Hepatocyte (in vitro differentiated cells): ENCODE measurements around the gene RXRA. TPM values are rescaled to one million over a fixed set of nuclear protein-coding genes. Genes with fewer than 3 reads are reported as not detected.
A peak's percentile ranks its signal among the peaks of the same experiment; 100 is the strongest.

Experiments used
- DNase-seq: peaks from one replicate; pipeline ENCODE4 v3.0.0-alpha.2; 2016; ENCODE audit warnings: low spot score
- H2AFZ ChIP-seq: fragments of 200-600 bp; sonication (generic); 2 replicates; pipeline ENCODE4 v1.6.0; 2016; ENCODE audit warnings: antibody characterized with exemption, mild to moderate bottlenecking
- H3K27ac ChIP-seq: fragments of 200-600 bp; sonication (generic); 2 replicates; pipeline ENCODE4 v1.5.1; 2016; ENCODE audit warnings: mild to moderate bottlenecking
- H3K27me3 ChIP-seq: fragments of 200-600 bp; sonication (generic); 2 replicates; pipeline ENCODE4 v1.6.1; 2016
- H3K36me3 ChIP-seq: fragments of 200-600 bp; sonication (generic); replicated peaks from 2 replicates; pipeline ENCODE4 v1.5.1; 2016; ENCODE audit warnings: low read depth; ENCODE audit not compliant: insufficient read depth
- H3K4me1 ChIP-seq: fragments of 200-600 bp; sonication (generic); 2 replicates; pipeline ENCODE4 v1.5.1; 2016; ENCODE audit warnings: mild to moderate bottlenecking, moderate library complexity; ENCODE audit not compliant: insufficient read depth
- H3K4me2 ChIP-seq: fragments of 200-600 bp; sonication (generic); 2 replicates; pipeline ENCODE4 v1.6.0; 2016
- H3K4me3 ChIP-seq: fragments of 200-600 bp; sonication (generic); 2 replicates; pipeline ENCODE4 v1.5.1; 2016; ENCODE audit warnings: mild to moderate bottlenecking
- H3K79me2 ChIP-seq: fragments of 200-600 bp; sonication (generic); 2 replicates; pipeline ENCODE4 v1.6.0; 2017; ENCODE audit warnings: mild to moderate bottlenecking
- H3K9me2 ChIP-seq: fragments of 200-600 bp; sonication (generic); replicated peaks from 2 replicates; pipeline ENCODE4 v1.6.0; 2017; ENCODE audit warnings: mild to moderate bottlenecking; ENCODE audit not compliant: insufficient read depth
- H3K9me3 ChIP-seq: fragments of 200-600 bp; sonication (generic); 2 replicates; pipeline ENCODE4 v1.5.1; 2016; ENCODE audit warnings: low read depth, mild to moderate bottlenecking
- H4K20me1 ChIP-seq: fragments of 200-600 bp; sonication (generic); 2 replicates; pipeline ENCODE4 v1.6.0; 2016; ENCODE audit warnings: mild to moderate bottlenecking; ENCODE audit not compliant: insufficient read depth, poor library complexity, severe bottlenecking
- EZH2 ChIP-seq: fragments of 200-600 bp; sonication (generic); IDR thresholded peaks from 2 replicates; pipeline ENCODE4 v1.6.1; 2016; ENCODE audit warnings: antibody characterized with exemption, mild to moderate bottlenecking, borderline replicate concordance
- EZH2phosphoT487 ChIP-seq: fragments of 200-600 bp; sonication (generic); IDR thresholded peaks from one replicate; pipeline ENCODE4 v1.6.1; 2018; ENCODE audit warnings: antibody characterized with exemption, mild to moderate bottlenecking, low read depth, moderate library complexity; ENCODE audit not compliant: unreplicated experiment, severe bottlenecking
- WGBS: methylation state at CpG from one replicate; pipeline ENCODE4 v1.1.6; 2016; ENCODE audit warnings: low lambda C conversion rate; ENCODE audit errors: missing lambda C conversion rate; 5-methylcytosine and 5-hydroxymethylcytosine counted together
- polyA plus RNA-seq: library from polyadenylated mRNA; unstranded; fragments of >200 nt; fragmentation: Nextera tagmentation; extraction: Ambion mirVana; gene quantifications from 2 replicates; pipeline ENCODE4 v1.2.1, GENCODE V29; 2016
- total RNA-seq: library from RNA; depleted of rRNA; stranded (reverse); fragments of >200 nt; gene quantifications from 2 replicates; pipeline ENCODE4 v1.2.3, GENCODE V29; 2014
- TF ChIP-seq, protein P1 (sequence below): fragments of 200-600 bp; sonication (generic); IDR thresholded peaks from 2 replicates; pipeline ENCODE4 v1.5.1; 2016; ENCODE audit warnings: antibody characterized with exemption, mild to moderate bottlenecking; ENCODE audit not compliant: poor library complexity

The RXRA gene
- total and polyA plus RNA-seq, 2 experiments from 2014 or later = 35.9 to 41.6 TPM

- Histone ChIP-seq H3K4me1 (peaks cover 32% of the 10 kb centered on the region), H3K4me2 (peak overlapping the region; percentile 8)
Measured at GRCh38 chr9:134411440-134412297, 85.4 kb downstream of the RXRA start.

DNA sequence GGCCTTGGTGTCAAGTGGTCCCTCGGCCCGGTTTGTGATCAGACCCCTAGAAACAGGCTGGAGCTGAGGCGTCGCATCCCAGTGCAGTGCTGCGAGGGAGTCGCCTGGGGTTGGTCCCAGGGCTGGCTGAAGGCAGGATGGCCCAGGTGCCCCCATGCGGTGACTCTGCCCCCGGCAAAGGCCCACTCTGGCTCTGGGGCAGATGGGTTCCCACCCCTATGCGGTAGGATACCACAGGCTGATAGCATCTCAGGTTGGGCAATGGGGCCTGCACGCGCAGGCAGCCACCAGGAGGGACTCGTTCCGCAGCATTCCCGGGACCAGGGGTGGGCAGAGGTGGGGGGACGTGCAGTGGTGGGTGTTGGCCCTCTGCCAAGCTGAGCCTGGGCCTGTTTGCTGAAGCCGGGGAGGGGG lies 86.0 kb downstream of the RXRA start:
- peaks cover 74% of the 10 kb centered on the region for H4K20me1 ChIP-seq
- H3K4me3 ChIP-seq = no peak overlapping the region
- 60% methylated on average over 16 of the region's 16 CpGs for WGBS
- H2AFZ ChIP-seq = no peak overlapping the region
- peaks cover 25% of the 10 kb centered on the region for H3K79me2 ChIP-seq
- peaks cover 32% of the 10 kb centered on the region for H3K4me1 ChIP-seq
- no peaks in the 10 kb centered on the region for H3K27me3 ChIP-seq
- no peaks in the 10 kb centered on the region for H3K9me2 ChIP-seq
- no peaks in the 10 kb centered on the region for H3K36me3 ChIP-seq
- peak overlapping the region; percentile 8 for H3K4me2 ChIP-seq
- peak; percentile 43 for DNase-seq
- H3K9me3 ChIP-seq = no peaks in the 10 kb centered on the region
- TF ChIP-seq EZH2phosphoT487 = no peak
- no peak overlapping the region for H3K27ac ChIP-seq

More at GRCh38 chr9:134411440-134412297, 85.4 kb downstream of the RXRA start:
- peaks cover 29% of the 10 kb centered on the region for H3K79me2 ChIP-seq
- no peak overlapping the region for H2AFZ ChIP-seq
- TF ChIP-seq, protein P1, sequence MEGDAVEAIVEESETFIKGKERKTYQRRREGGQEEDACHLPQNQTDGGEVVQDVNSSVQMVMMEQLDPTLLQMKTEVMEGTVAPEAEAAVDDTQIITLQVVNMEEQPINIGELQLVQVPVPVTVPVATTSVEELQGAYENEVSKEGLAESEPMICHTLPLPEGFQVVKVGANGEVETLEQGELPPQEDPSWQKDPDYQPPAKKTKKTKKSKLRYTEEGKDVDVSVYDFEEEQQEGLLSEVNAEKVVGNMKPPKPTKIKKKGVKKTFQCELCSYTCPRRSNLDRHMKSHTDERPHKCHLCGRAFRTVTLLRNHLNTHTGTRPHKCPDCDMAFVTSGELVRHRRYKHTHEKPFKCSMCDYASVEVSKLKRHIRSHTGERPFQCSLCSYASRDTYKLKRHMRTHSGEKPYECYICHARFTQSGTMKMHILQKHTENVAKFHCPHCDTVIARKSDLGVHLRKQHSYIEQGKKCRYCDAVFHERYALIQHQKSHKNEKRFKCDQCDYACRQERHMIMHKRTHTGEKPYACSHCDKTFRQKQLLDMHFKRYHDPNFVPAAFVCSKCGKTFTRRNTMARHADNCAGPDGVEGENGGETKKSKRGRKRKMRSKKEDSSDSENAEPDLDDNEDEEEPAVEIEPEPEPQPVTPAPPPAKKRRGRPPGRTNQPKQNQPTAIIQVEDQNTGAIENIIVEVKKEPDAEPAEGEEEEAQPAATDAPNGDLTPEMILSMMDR = no peak
- no peak for TF ChIP-seq EZH2phosphoT487
- no peak for TF ChIP-seq EZH2
- peaks cover 72% of the 10 kb centered on the region for H4K20me1 ChIP-seq
- 78% methylated on average over 24 of the region's 25 CpGs for WGBS
- no peaks in the 10 kb centered on the region for H3K9me2 ChIP-seq
- H3K27me3 ChIP-seq = no peaks in the 10 kb centered on the region
- no peak for DNase-seq
- no peak overlapping the region for H3K4me3 ChIP-seq
- no peaks in the 10 kb centered on the region for H3K36me3 ChIP-seq
- no peaks in the 10 kb centered on the region for H3K9me3 ChIP-seq
- H3K27ac ChIP-seq = no peak overlapping the region

DNA sequence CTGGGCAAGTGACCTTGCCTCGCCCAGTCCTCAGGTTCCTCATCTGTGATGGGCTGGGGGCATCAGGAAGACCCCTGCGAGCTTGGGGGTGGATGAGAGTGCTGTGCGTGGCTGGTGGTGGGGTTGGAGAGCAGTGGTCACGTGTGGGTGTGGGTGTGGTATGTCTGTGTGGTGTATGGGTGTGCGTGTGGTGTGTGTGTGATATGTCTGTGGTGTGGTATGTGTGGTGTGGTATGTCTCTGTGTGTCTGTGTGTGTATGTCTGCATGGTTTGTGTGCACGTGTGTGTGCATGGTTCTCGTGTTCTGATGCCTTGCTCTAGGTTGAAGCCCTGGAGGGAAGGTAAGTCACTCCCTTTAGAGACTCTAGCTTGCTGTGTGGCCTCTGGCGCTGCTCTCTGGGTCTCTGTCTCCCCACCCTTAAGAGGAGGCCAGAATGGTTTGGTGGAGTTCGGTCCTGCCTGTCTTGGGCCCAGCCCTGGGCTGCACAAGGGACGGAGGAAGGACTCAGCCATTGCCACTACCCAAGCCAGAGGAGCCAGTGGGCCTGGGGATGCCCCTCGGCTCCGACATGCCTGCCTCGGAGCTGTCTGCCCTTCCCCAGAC lies 87.0 kb downstream of the RXRA start:
- WGBS = 86% methylated on average over 13 of the region's 13 CpGs
- Histone ChIP-seq H3K36me3 (no peaks in the 10 kb centered on the region), H3K27ac (peak overlapping the region; percentile 71)

More for the DNA sequence above, 87.0 kb downstream of the RXRA start:
- DNase-seq = no peak
- H2AFZ ChIP-seq = no peak overlapping the region
- H3K4me2 ChIP-seq = peak overlapping the region; percentile 22
- H3K4me3 ChIP-seq = no peak overlapping the region
- H3K9me3 ChIP-seq = no peaks in the 10 kb centered on the region
- no peaks in the 10 kb centered on the region for H3K27me3 ChIP-seq
- TF ChIP-seq, protein P1 = no peak
- TF ChIP-seq EZH2 = no peak
- TF ChIP-seq EZH2phosphoT487 = no peak
- H3K79me2 ChIP-seq = peaks cover 25% of the 10 kb centered on the region
- H3K4me1 ChIP-seq = peaks cover 32% of the 10 kb centered on the region
- peaks cover 73% of the 10 kb centered on the region for H4K20me1 ChIP-seq
- no peaks in the 10 kb centered on the region for H3K9me2 ChIP-seq
